HG02588 (cell line): ENCODE results near the gene NANP.
"Not testable (repeated sequence)": the region's sequence is repeated elsewhere in the genome, so short reads cannot be mapped to it uniquely, and the experiment has no call there.

Source experiments
- ATAC-seq: cut with Tn5 transposase; IDR thresholded peaks from one replicate; pipeline ENCODE4 v1.9.1; 2021; ENCODE audit warnings: mild to moderate bottlenecking, moderate library complexity; ENCODE audit not compliant: unreplicated experiment

NANP gene

GRCh38 chr20:25623736-25624499 lies at the start of gene NANP:
TSS of gene NANP (minus strand) at chr20:25624014. CDS start at chr20:25623948, 66 bp downstream.
- peak; percentile 82 for ATAC-seq

GRCh38 chr20:25672659-25673235 lies 48.9 kb upstream of the NANP start:
- ATAC-seq, result no peak

- ATAC-seq, result no peak
Measured at GRCh38 chr20:25669826-25670422, 46.1 kb upstream of the NANP start.

GRCh38 chr20:25668446-25668845 lies 44.6 kb upstream of the NANP start:
- ATAC-seq, result no peak

- no peak for ATAC-seq
Measured at GRCh38 chr20:25659999-25660398, 36.2 kb upstream of the NANP start.

GRCh38 chr20:25654487-25654886 lies 30.7 kb upstream of the NANP start:
- ATAC-seq, result no peak

- not testable (repeated sequence) for ATAC-seq
Measured at GRCh38 chr20:25652866-25653265, 29.1 kb upstream of the NANP start.

GRCh38 chr20:25644814-25645213 lies 21.0 kb upstream of the NANP start:
- no peak for ATAC-seq

GRCh38 chr20:25643716-25644115 lies 19.9 kb upstream of the NANP start:
- ATAC-seq, result no peak

GRCh38 chr20:25637247-25637646 lies 13.4 kb upstream of the NANP start:
- no peak for ATAC-seq

GRCh38 chr20:25632940-25633790 lies 9.4 kb upstream of the NANP start:
- no peak for ATAC-seq

- ATAC-seq, result not testable (repeated sequence)
Measured at GRCh38 chr20:25630615-25631014, 6.8 kb upstream of the NANP start.

- ATAC-seq, result no peak
Measured at GRCh38 chr20:25629816-25630499, 6.1 kb upstream of the NANP start.

- ATAC-seq, result no peak
Measured at GRCh38 chr20:25626779-25627178, 3.0 kb upstream of the NANP start.

GRCh38 chr20:25624500-25624939 lies 706 bp upstream of the NANP start:
- ATAC-seq, result no peak

GRCh38 chr20:25623225-25623735 lies 534 bp downstream of the NANP start:
- ATAC-seq, result peak; percentile 28

- no peak for ATAC-seq
Measured at GRCh38 chr20:25622450-25623224, 1.2 kb downstream of the NANP start.

GRCh38 chr20:25622049-25622448 lies 1.8 kb downstream of the NANP start:
- ATAC-seq, result no peak

- no peak for ATAC-seq
Measured at GRCh38 chr20:25619514-25619913, 4.3 kb downstream of the NANP start.

GRCh38 chr20:25608774-25609173 lies 15.0 kb downstream of the NANP start:
- ATAC-seq, result no peak
